GM12892 (cell line): ENCODE measurements around the gene YY2.

Source experiments
- POLR2A ChIP-seq: IDR thresholded peaks from 2 replicates; pipeline ENCODE4 v1.6.1; 2011; ENCODE audit warnings: low read depth, low read length, control low read depth
- POLR2AphosphoS5 ChIP-seq: IDR thresholded peaks from 2 replicates; pipeline ENCODE4 v1.6.1; 2011; ENCODE audit warnings: low read depth, low read length, control low read depth
- TAF1 ChIP-seq: IDR thresholded peaks from 2 replicates; pipeline ENCODE4 v1.6.1; 2011; ENCODE audit warnings: low read depth, mild to moderate bottlenecking, control low read depth, low read length, borderline replicate concordance

GRCh38 chrX:21905313-21905712, 49.5 kb downstream of the YY2 start:
- TF ChIP-seq POLR2A = no peak
- no peak for TF ChIP-seq POLR2AphosphoS5
- TF ChIP-seq TAF1 = no peak
